Psoas muscle (tissue), 8 donors: ENCODE results near the gene OR2A5. TPM values are rescaled to one million over a fixed set of nuclear protein-coding genes. Genes with fewer than 3 reads are reported as not detected.
"Not testable (repeated sequence)": the region's sequence is repeated elsewhere in the genome, so short reads cannot be mapped to it uniquely, and the experiment has no call there.

Source experiments
- ATAC-seq, 4 donors: fragments of 200-7000 bp; cut with Tn5 transposase; one replicate each; pipeline ENCODE4 v1.9.1; 2020; ENCODE audit warnings: moderate library complexity in 3 of 4, mild to moderate bottlenecking in 2 of 4
- DNase-seq, 2 donors: peaks; one replicate each; pipeline ENCODE4 v3.0.0-alpha.2; 2020
- H3K27ac ChIP-seq: fragments of 200-600 bp; one replicate; pipeline ENCODE4 v1.8.0; 2022
- H3K27me3 ChIP-seq, 3 donors: fragments of 200-600 bp in 1 of 3; one replicate each; pipeline versions ENCODE4 v1.6.1 to v1.8.0; 2013 to 2022; ENCODE audit warnings: low read length in 2 of 3, mild to moderate bottlenecking in 2 of 3, moderate library complexity in 1 of 3; ENCODE audit not compliant: insufficient read depth in 3 of 3
- H3K36me3 ChIP-seq, 2 donors: fragments of 200-600 bp in 1 of 2; one replicate each; pipeline versions ENCODE4 v1.6.1 to v1.8.0; 2013 to 2022; ENCODE audit warnings: low read depth in 1 of 2, mild to moderate bottlenecking in 1 of 2, moderate library complexity in 1 of 2; ENCODE audit not compliant: insufficient read depth in 1 of 2
- H3K4me1 ChIP-seq: fragments of 200-600 bp; one replicate; pipeline ENCODE4 v1.8.0; 2022
- H3K4me3 ChIP-seq: fragments of 200-600 bp; one replicate; pipeline ENCODE4 v1.8.0; 2022; ENCODE audit warnings: mild to moderate bottlenecking
- H3K9me3 ChIP-seq: fragments of 200-600 bp; one replicate; pipeline ENCODE4 v1.8.0; 2022
- WGBS, 3 donors: extraction: QIAGEN DNeasy Blood & Tissue Kit; methylation state at CpG; one replicate each; pipeline versions ENCODE4 v1.1.6 to v1.1.7; 2013; 5-methylcytosine and 5-hydroxymethylcytosine counted together
- intact Hi-C, 2 donors: fragments of 100-400 bp; cut with DNase I; formaldehyde crosslinking; loops; one replicate each; pipeline versions ENCODE4 v1.11.0 to v1.14.2; 2022
- polyA plus RNA-seq, 3 donors: library from polyadenylated mRNA; stranded (reverse); fragments of 200-250 nt; gene quantifications; one replicate each; pipeline ENCODE4 v1.2.3, GENCODE V29; 2013
- total RNA-seq, 4 donors: library from RNA; stranded (reverse); fragmentation: NEBNext Ultra II Directional in 2 of 4; extraction: Animal tissue kit (Norgen Biotek cat#: 25700) in 2 of 4; gene quantifications; one replicate each; pipeline versions ENCODE4 v1.2.1 to v1.2.4, GENCODE V29; 2021 to 2023
- TF ChIP-seq, protein P1 (sequence below): fragments of 200-600 bp; IDR thresholded peaks from one replicate; pipeline ENCODE4 v1.8.0; 2022; ENCODE audit warnings: antibody characterized with exemption
- donor health status: healthy with polysubstance abuse.
- donor health status: DM: no; HTN: no; CAD: no; lungs with moderate emphysema.
- donor health status: Bipolar disorder and iron deficiency.
- donor health status: healthy.
- donor health status: DM: yes; HTN: yes; CAD: no.
- donor health status: DM: no; HTN: no; CAD: no.
- donor health status: DM: no; HTN: no; CAD: no.
- donor health status: DM: yes; HTN: yes; CAD: no.

The OR2A5 gene
- total and polyA plus RNA-seq, 7 donors: not detected

DNA sequence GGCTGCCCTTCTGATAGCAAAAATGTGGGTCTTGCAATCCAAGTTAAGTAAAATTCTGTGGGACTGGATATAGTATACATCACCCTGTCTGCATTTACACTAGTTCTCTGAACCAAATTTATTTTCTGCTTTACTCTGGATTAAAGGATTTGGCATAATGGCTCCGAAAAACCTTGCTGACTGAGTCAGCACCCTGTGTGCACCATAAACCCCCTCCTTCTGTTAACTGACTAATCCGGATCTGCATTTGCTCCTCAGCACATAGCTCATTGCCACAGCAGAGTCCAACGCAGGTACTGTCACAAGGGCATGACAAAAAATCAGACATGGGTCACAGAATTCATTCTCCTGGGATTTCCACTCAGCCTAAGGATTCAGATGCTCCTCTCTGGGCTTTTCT lies 1.3 kb downstream of the OR2A5 start:
- 13 to 42% (median 25%) methylated on average over 3 of the region's 3 CpGs for WGBS, 3 donors
- no peak for DNase-seq
- intact Hi-C loops: no loop called here

DNA sequence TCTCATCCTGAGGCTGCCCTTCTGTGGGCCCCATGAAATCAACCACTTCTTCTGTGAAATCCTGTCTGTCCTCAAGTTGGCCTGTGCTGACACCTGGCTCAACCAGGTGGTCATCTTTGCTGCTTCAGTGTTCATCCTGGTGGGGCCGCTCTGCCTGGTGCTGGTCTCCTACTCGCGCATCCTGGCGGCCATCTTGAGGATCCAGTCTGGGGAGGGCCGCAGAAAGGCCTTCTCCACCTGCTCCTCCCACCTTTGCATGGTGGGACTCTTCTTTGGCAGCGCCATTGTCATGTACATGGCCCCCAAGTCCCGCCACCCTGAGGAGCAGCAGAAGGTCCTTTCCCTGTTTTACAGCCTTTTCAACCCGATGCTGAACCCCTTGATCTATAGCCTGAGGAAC lies 2.1 kb downstream of the OR2A5 start:
- H3K4me1 ChIP-seq, H3K36me3 ChIP-seq, DNase-seq, H3K27ac ChIP-seq, intact Hi-C loops, H3K27me3 ChIP-seq, ATAC-seq, H3K9me3 ChIP-seq, H3K4me3 ChIP-seq: not testable (repeated sequence)
- 84 to 87% (median 85%) methylated on average over 8 of the region's 8 CpGs for WGBS, 3 donors

More for the DNA sequence above, 1.3 kb downstream of the OR2A5 start:
- TF ChIP-seq, protein P1, sequence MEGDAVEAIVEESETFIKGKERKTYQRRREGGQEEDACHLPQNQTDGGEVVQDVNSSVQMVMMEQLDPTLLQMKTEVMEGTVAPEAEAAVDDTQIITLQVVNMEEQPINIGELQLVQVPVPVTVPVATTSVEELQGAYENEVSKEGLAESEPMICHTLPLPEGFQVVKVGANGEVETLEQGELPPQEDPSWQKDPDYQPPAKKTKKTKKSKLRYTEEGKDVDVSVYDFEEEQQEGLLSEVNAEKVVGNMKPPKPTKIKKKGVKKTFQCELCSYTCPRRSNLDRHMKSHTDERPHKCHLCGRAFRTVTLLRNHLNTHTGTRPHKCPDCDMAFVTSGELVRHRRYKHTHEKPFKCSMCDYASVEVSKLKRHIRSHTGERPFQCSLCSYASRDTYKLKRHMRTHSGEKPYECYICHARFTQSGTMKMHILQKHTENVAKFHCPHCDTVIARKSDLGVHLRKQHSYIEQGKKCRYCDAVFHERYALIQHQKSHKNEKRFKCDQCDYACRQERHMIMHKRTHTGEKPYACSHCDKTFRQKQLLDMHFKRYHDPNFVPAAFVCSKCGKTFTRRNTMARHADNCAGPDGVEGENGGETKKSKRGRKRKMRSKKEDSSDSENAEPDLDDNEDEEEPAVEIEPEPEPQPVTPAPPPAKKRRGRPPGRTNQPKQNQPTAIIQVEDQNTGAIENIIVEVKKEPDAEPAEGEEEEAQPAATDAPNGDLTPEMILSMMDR: no peak
- Histone ChIP-seq H3K4me1 (no peaks in the 10 kb centered on the region), H3K27me3 (no peaks in the 10 kb centered on the region), H3K27ac (no peak overlapping the region), H3K4me3 (no peak overlapping the region), H3K36me3 (no peaks in the 10 kb centered on the region), H3K9me3 (no peaks in the 10 kb centered on the region)
- no peak for ATAC-seq

DNA sequence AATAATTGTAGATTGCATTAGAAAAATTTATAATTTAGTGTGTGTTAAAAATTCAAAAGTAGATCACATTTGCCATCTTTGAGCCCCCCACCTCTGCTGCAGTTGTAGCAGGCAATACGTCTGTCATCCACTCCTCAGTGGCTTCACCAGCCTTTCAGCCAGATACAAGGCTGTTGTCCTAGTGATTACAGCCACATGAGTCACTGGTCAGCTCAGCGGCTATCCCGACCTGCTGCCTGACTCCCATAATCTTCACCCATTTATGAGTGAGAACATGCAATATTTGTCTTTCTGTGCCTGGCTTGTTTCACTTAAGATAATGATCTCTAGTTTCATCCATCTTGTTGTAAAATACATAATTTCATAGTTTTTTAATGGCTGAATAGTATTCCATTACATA lies 9.2 kb downstream of the OR2A5 start:
- no peaks in the 10 kb centered on the region for H3K27me3 ChIP-seq
- no peak overlapping the region for H3K4me3 ChIP-seq
- 77 to 83% (median 77%) methylated on average over 3 of the region's 3 CpGs for WGBS, 3 donors
- DNase-seq: no peak
- no peak overlapping the region for H3K27ac ChIP-seq
- intact Hi-C loops: no loop called here
- no peak for ATAC-seq
- TF ChIP-seq, protein P1: no peak
- no peaks in the 10 kb centered on the region for H3K9me3 ChIP-seq
- H3K4me1 ChIP-seq: no peaks in the 10 kb centered on the region
- H3K36me3 ChIP-seq: no peaks in the 10 kb centered on the region

GRCh38 chr7:144063710-144064109 lies 15.0 kb downstream of the OR2A5 start:
- TF ChIP-seq, protein P1: no peak
- Histone ChIP-seq H3K27me3 (no peaks in the 10 kb centered on the region), H3K9me3 (no peaks in the 10 kb centered on the region), H3K27ac (no peak overlapping the region), H3K4me1 (no peaks in the 10 kb centered on the region), H3K4me3 (no peak overlapping the region), H3K36me3 (no peaks in the 10 kb centered on the region)
- DNase-seq (no peak), ATAC-seq (no peak)
- WGBS, 3 donors: 39 to 53% (median 49%) methylated on average over 3 of the region's 3 CpGs
- intact Hi-C loops: no loop called here

DNA sequence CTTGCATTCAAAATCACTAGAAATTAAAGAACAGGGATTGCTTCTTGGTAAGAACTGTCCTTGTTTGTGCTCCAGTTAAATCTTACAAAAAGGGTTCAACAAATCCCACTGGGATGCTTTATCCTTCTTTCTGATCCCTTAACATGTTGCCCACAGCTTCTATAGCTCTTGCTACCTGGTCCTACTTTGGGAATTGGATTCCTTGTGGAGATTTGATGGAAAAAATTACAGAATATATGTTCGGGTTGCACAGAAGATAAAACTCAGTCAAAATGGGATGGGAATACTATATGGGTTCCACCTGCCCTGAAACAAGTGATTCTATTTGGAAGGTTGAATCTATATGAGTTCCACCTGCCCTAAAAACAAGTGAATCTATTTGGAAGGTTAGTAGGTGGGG lies 20.8 kb downstream of the OR2A5 start, which contains the start of gene OR2A25:
Gene OR2A25 (plus strand): TSS at position 301 of the 400 bp plus-strand sequence. CDS start 4,409 bp downstream, outside the sequence.
- Histone ChIP-seq H3K27me3 (no peaks in the 10 kb centered on the region), H3K36me3 (no peaks in the 10 kb centered on the region), H3K4me3 (no peak within 1 kb of the TSS), H3K4me1 (no peaks in the 10 kb centered on the region), H3K27ac (no peak within 1 kb of the TSS), H3K9me3 (no peaks in the 10 kb centered on the region)
- TF ChIP-seq, protein P1: no peak
- DNase-seq: no peak
- no peak for ATAC-seq
- WGBS, 3 donors: 69 to 76% (median 70%) methylated on average over 1 of the region's 1 CpG
- intact Hi-C loops: no loop called here
